ENCODE measurements around the gene TTC21A.

DNA sequence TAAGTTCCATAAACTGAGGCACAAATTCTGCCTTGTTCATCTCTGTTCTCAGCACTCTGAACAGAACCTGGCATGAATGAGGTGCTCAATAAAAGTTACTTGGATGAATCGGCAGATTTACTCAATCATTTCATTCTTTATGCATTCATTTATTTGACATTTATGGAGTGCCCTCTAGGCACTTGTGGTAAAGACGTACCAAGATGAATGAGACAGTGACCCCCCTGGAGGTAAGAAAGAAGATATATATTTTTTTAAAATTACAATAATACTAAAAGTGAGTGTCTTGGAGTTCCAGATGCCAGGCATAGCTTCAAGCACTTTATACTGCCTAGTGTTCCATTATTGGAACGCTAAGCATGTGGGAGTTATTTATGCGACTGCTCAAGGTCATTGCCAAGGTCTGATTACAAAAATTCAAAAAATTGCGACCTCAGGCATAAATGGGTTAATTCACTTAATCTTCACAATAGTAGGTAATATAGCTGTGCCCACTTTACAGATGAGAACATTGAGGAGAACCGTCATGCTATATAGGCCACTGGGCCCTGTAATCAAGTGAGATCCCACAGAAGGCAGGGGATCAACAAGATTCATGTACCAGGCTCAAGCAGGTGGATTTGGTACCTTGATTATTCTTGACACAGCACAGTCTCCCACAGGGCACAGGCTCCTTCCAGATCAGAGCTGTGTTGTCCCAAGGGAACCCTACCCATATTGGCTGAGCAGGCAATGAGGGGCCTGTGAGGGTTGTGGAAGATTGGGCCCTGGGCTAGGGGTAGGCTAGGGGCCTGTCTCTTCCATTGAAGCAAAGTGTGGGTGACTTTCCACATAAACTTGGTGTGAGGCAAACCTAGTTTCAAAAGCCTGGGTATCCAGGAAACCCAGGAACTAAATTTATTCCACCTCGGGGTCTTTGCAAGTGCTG lies 74.2 kb downstream of the TTC21A start:
- TF ChIP-seq, protein P1, sequence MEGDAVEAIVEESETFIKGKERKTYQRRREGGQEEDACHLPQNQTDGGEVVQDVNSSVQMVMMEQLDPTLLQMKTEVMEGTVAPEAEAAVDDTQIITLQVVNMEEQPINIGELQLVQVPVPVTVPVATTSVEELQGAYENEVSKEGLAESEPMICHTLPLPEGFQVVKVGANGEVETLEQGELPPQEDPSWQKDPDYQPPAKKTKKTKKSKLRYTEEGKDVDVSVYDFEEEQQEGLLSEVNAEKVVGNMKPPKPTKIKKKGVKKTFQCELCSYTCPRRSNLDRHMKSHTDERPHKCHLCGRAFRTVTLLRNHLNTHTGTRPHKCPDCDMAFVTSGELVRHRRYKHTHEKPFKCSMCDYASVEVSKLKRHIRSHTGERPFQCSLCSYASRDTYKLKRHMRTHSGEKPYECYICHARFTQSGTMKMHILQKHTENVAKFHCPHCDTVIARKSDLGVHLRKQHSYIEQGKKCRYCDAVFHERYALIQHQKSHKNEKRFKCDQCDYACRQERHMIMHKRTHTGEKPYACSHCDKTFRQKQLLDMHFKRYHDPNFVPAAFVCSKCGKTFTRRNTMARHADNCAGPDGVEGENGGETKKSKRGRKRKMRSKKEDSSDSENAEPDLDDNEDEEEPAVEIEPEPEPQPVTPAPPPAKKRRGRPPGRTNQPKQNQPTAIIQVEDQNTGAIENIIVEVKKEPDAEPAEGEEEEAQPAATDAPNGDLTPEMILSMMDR (conservative IDR thresholded peaks at IDR 0.05), result no peak
- TF ChIP-seq ZFX (IDR thresholded peaks at IDR 0.05), result no peak

All from C4-2B (cell line).